Measurements from ENCODE around the gene TCEAL9.
"Not testable (repeated sequence)": the region's sequence is repeated elsewhere in the genome, so short reads cannot be mapped to it uniquely, and the experiment has no call there.

TCEAL9 gene

GRCh38 chrX:103373581-103373980 lies 17.3 kb downstream of the TCEAL9 start:
- DNase-seq (ENCODE audit: low read depth), result no peak

GRCh38 chrX:103376118-103376978 lies 20.0 kb downstream of the TCEAL9 start, which contains the start of gene BEX3:
Gene BEX3 (plus strand): TSS chrX:103376538. CDS start chrX:103377522, 984 bp downstream.
- no peak for DNase-seq (ENCODE audit: low read depth)

- DNase-seq (ENCODE audit: low read depth), result no peak
Measured at GRCh38 chrX:103376979-103377324, 20.6 kb downstream of the TCEAL9 start.

GRCh38 chrX:103378990-103379389 lies 22.7 kb downstream of the TCEAL9 start:
- DNase-seq (ENCODE audit: low read depth), result no peak

GRCh38 chrX:103382877-103383276 lies 26.6 kb downstream of the TCEAL9 start:
- DNase-seq (ENCODE audit: low read depth), result no peak

- DNase-seq (ENCODE audit: low read depth), result no peak
Measured at GRCh38 chrX:103384672-103385071, 28.4 kb downstream of the TCEAL9 start.

GRCh38 chrX:103385283-103385830 lies 29.1 kb downstream of the TCEAL9 start:
- DNase-seq (ENCODE audit: low read depth), result not testable (repeated sequence)

GRCh38 chrX:103386332-103386731 lies 30.0 kb downstream of the TCEAL9 start:
- no peak for DNase-seq (ENCODE audit: low read depth)

GRCh38 chrX:103393487-103393886 lies 37.2 kb downstream of the TCEAL9 start:
- DNase-seq (ENCODE audit: low read depth), result no peak

GRCh38 chrX:103396186-103396585 lies 39.9 kb downstream of the TCEAL9 start:
- DNase-seq (ENCODE audit: low read depth), result no peak

- DNase-seq (ENCODE audit: low read depth), result no peak
Measured at GRCh38 chrX:103396660-103397059, 40.4 kb downstream of the TCEAL9 start.

- no peak for DNase-seq (ENCODE audit: low read depth)
Measured at GRCh38 chrX:103397707-103398106, 41.4 kb downstream of the TCEAL9 start.

- no peak for DNase-seq (ENCODE audit: low read depth)
Measured at GRCh38 chrX:103398421-103398864, 42.1 kb downstream of the TCEAL9 start.

- no peak for DNase-seq (ENCODE audit: low read depth)
Measured at GRCh38 chrX:103399744-103400143, 43.4 kb downstream of the TCEAL9 start.

- no peak for DNase-seq (ENCODE audit: low read depth)
Measured at GRCh38 chrX:103400931-103401330, 44.6 kb downstream of the TCEAL9 start.

- peak; percentile 25 for DNase-seq (ENCODE audit: low read depth)
Measured at GRCh38 chrX:103404231-103405008, 48.1 kb downstream of the TCEAL9 start.

- DNase-seq (ENCODE audit: low read depth), result no peak
Measured at GRCh38 chrX:103405009-103405333, 48.7 kb downstream of the TCEAL9 start.

- no peak for DNase-seq (ENCODE audit: low read depth)
Measured at GRCh38 chrX:103406256-103406655, 50.0 kb downstream of the TCEAL9 start.

GRCh38 chrX:103407776-103408175 lies 51.5 kb downstream of the TCEAL9 start:
- DNase-seq (ENCODE audit: low read depth), result no peak

All from activated T-cell treated with anti-CD3 and anti-CD28 coated beads for 24 hours (primary cell).